HepG2 (cell line): ENCODE results near the gene GPR148. TPM values are rescaled to one million over a fixed set of nuclear protein-coding genes. Genes with fewer than 3 reads are reported as not detected.

Experiments
- ATAC-seq: fragments of 200-7000 bp; cut with Tn5 transposase; 3 replicates; pipeline ENCODE4 v1.9.1; 2020; ENCODE audit warnings: mild to moderate bottlenecking, moderate library complexity
- BruUV-seq: library from RNA; stranded (reverse); fragments of 400-500 nt; replicated peaks from 2 replicates; lab custom pipeline; 2021; lab: Mats Ljungman, UMichigan
- CTCF ChIA-PET: fragments of 300-600 bp; formaldehyde crosslinking; extraction: SDS; loops from one replicate; lab custom pipeline; 2021; ENCODE audit warnings: low total read pairs, inconsistent platforms, low intra/inter-chr PET ratio; lab: Yijun Ruan, JAX
- POLR2A ChIA-PET: fragments of 350-600 bp; sonication (Branson Sonifier 250); formaldehyde crosslinking; loops from one replicate; lab custom pipeline; 2020; ENCODE audit warnings: antibody characterized with exemption, inconsistent platforms; lab: Yijun Ruan, JAX
- DNase-seq: peaks from one replicate; pipeline ENCODE4 v3.0.0-alpha.2; 2015; ENCODE audit warnings: low spot score
- FAIRE-seq: peaks from 3 replicates; lab custom pipeline; 2011; peaks lifted over from hg19 to GRCh38; lab: Jason Lieb, UNC
- H2AFZ ChIP-seq: one replicate; pipeline ENCODE4 v1.6.1; 2011; ENCODE audit warnings: low read length, inconsistent platforms
- H3K27ac ChIP-seq: fragments of 300-600 bp; 3 replicates; pipeline ENCODE4 v1.8.0; 2011; ENCODE audit warnings: mixed run types, mild to moderate bottlenecking, mixed read lengths, low read length, inconsistent platforms; ENCODE audit not compliant: insufficient read depth; ENCODE audit errors: extremely low read length
- H3K27me3 ChIP-seq, 2 experiments: fragments of 200-600 bp in 1 of 2; 2 replicates in 1 of 2; 3 replicates in 1 of 2; pipeline versions ENCODE4 v1.6.0 to v1.8.0; 2011; ENCODE audit warnings: low read length in 2 of 2, mild to moderate bottlenecking in 2 of 2, moderate library complexity in 2 of 2, inconsistent platforms in 1 of 2; ENCODE audit not compliant: insufficient read depth in 2 of 2, control insufficient read depth in 1 of 2
- H3K36me3 ChIP-seq, 2 experiments: fragments of 200-600 bp in 1 of 2; replicated peaks in 1 of 2; 2 replicates in 1 of 2; 3 replicates in 1 of 2; pipeline versions ENCODE4 v1.5.1 to v1.8.0; 2011; ENCODE audit warnings: low read length in 2 of 2, inconsistent platforms in 1 of 2; ENCODE audit not compliant: insufficient read depth in 2 of 2, control insufficient read depth in 1 of 2
- H3K4me1 ChIP-seq: 2 replicates; pipeline ENCODE4 v1.5.1; 2012; ENCODE audit warnings: low read length, inconsistent platforms; ENCODE audit not compliant: insufficient read depth
- H3K4me2 ChIP-seq: 2 replicates; pipeline ENCODE4 v1.6.0; 2011; ENCODE audit warnings: low read depth, low read length, inconsistent platforms
- H3K4me3 ChIP-seq, 3 experiments: fragments of 200-600 bp in 1 of 3; sonication (generic), shearing (Covaris generic) in 1 of 3; replicated peaks in 1 of 3; 2 replicates each; pipeline ENCODE4 v1.5.1; 2011 to 2016; ENCODE audit warnings: low read length in 3 of 3, inconsistent platforms in 2 of 3, low read depth in 2 of 3, mild to moderate bottlenecking in 2 of 3, control low read depth in 1 of 3, mixed read lengths in 1 of 3; ENCODE audit not compliant: insufficient read depth in 1 of 3
- H3K79me2 ChIP-seq: one replicate; pipeline ENCODE4 v1.6.1; 2011; ENCODE audit warnings: low read length, inconsistent platforms; ENCODE audit not compliant: insufficient read depth
- H3K9ac ChIP-seq: 2 replicates; pipeline ENCODE4 v1.6.0; 2011; ENCODE audit warnings: mild to moderate bottlenecking, low read depth, low read length, inconsistent platforms; ENCODE audit not compliant: insufficient read depth
- H3K9me3 ChIP-seq: 2 replicates; pipeline ENCODE4 v1.5.1; 2012; ENCODE audit warnings: mild to moderate bottlenecking, low read length
- H4K20me1 ChIP-seq: 2 replicates; pipeline ENCODE4 v1.6.0; 2011; ENCODE audit warnings: inconsistent platforms, mild to moderate bottlenecking, low read length, moderate library complexity; ENCODE audit not compliant: insufficient read depth
- HIVEP1 ChIP-seq: sonication (generic); formaldehyde crosslinking; IDR thresholded peaks from 2 replicates; pipeline ENCODE4 v1.4.0; 2020; ENCODE audit warnings: mild to moderate bottlenecking, missing genetic modification reagents
- HOXA9 ChIP-seq: sonication (generic); formaldehyde crosslinking; IDR thresholded peaks from 2 replicates; pipeline ENCODE4 v1.8.1; 2022; ENCODE audit warnings: missing genetic modification reagents, mild to moderate bottlenecking, moderate library complexity, borderline replicate concordance
- MAX ChIP-seq: IDR thresholded peaks from 2 replicates; pipeline ENCODE4 v1.6.1; 2012; ENCODE audit warnings: inconsistent platforms
- NAIF1 ChIP-seq: sonication (generic); formaldehyde crosslinking; IDR thresholded peaks from 2 replicates; pipeline ENCODE4 v1.5.0; 2020; ENCODE audit warnings: mild to moderate bottlenecking, missing genetic modification reagents, borderline replicate concordance
- RELA ChIP-seq: sonication (generic); formaldehyde crosslinking; IDR thresholded peaks from 2 replicates; pipeline ENCODE4 v1.4.0; 2020; ENCODE audit warnings: missing genetic modification reagents
- ZNF749 ChIP-seq: sonication (generic); formaldehyde crosslinking; IDR thresholded peaks from 2 replicates; pipeline ENCODE4 v1.8.0; 2022; ENCODE audit warnings: mild to moderate bottlenecking, missing genetic modification reagents, moderate library complexity, borderline replicate concordance
- ZNF781 ChIP-seq: sonication (generic); formaldehyde crosslinking; IDR thresholded peaks from 2 replicates; pipeline ENCODE4 v1.5.1; 2020; ENCODE audit warnings: borderline replicate concordance, mild to moderate bottlenecking, missing genetic modification reagents; ENCODE audit errors: not compliant biosample characterization
- WGBS: methylation state at CpG from one replicate; pipeline ENCODE4 v1.1.6; 2017; ENCODE audit warnings: low lambda C conversion rate; 5-methylcytosine and 5-hydroxymethylcytosine counted together
- in situ Hi-C: cut with HindIII; loops from 2 replicates; pipeline ENCODE4 v1.10.0; 2017; ENCODE audit warnings: low pct_unique_long_range_greater_than_20kb; ENCODE audit not compliant: extremely low pct_ligation_motif_present
- intact Hi-C: fragments of 100-400 bp; cut with micrococcal nuclease; formaldehyde crosslinking; loops from one replicate; pipeline ENCODE4 v1.10.0; 2022; ENCODE audit not compliant: unreplicated experiment
- polyA plus RNA-seq, 8 experiments: library from polyadenylated mRNA; depleted of rRNA in 3 of 8; stranded (reverse) in 7 of 8; unstranded in 1 of 8; fragments of >200 nt; fragmentation: Illumina TruSeq in 4 of 8; extraction: Trizol in 4 of 8; gene quantifications; 2 replicates each; pipeline versions ENCODE4 v1.2.1 to v1.2.3, GENCODE V29; 2011 to 2016; ENCODE audit warnings: low read depth in 4 of 8, missing spikeins in 1 of 8, mixed read lengths in 1 of 8; ENCODE audit not compliant: insufficient read depth in 1 of 8
- total RNA-seq, 5 experiments: library from RNA; depleted of rRNA; stranded (reverse); fragments of >200 nt; fragmentation: Illumina TruSeq; extraction: Trizol; gene quantifications; 2 replicates each; pipeline ENCODE4 v1.2.3, GENCODE V29; 2016; ENCODE audit warnings: low read depth in 1 of 5
- TF ChIP-seq, protein P1 (sequence below): sonication (generic); formaldehyde crosslinking; IDR thresholded peaks from 2 replicates; pipeline ENCODE4 v1.5.0; 2020; ENCODE audit warnings: mild to moderate bottlenecking, missing genetic modification reagents, moderate library complexity

Gene GPR148
- total and polyA plus RNA-seq, 2 of the 13 experiments (the other 11 are each of a cell fraction or from before 2014, with no cell fraction given): not detected

- no peak for TF ChIP-seq ZNF749 (CRISPR knock-in tag)
Measured at GRCh38 chr2:130766711-130767407, 38.0 kb downstream of the GPR148 start (continued).

DNA sequence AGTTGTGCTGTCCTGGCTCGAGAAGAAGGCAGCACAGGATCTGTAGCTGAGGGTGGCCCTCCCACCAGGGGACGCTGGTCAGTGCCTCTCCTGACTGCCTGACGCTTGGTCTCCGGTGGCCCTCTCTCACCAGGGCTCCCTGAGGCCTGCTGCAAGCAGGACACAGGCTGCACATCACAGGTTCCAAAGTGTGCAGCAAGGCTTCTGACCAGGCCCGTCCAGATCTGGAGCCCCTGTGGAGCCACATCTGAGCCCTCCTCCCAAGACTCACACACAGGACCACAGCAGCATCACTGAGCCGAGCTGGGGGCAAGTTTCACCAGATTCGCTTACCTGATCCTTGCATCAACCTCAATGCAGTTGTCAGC, 38.5 kb downstream of the GPR148 start:
- POLR2A ChIA-PET: no interaction called here
- FAIRE-seq: no peak
- no TSS peak for BruUV-seq
- Histone ChIP-seq H4K20me1 (no peaks in the 10 kb centered on the region), H3K79me2 (no peaks in the 10 kb centered on the region), H3K4me1 (no peaks in the 10 kb centered on the region), H2AFZ (no peak overlapping the region), H3K27ac (no peak overlapping the region), H3K36me3 (no peaks in the 10 kb centered on the region), H3K9me3 (no peaks in the 10 kb centered on the region), H3K4me2 (no peak overlapping the region), H3K27me3 (peaks cover 4 to 16% of the 10 kb centered on the region in 2 experiments; a peak in 2 of 5 replicates)
- intact Hi-C loops: no loop called here
- DNase-seq: no peak
- in situ Hi-C loops: no loop called here
- TF ChIP-seq MAX: no peak
- TF ChIP-seq, protein P1, sequence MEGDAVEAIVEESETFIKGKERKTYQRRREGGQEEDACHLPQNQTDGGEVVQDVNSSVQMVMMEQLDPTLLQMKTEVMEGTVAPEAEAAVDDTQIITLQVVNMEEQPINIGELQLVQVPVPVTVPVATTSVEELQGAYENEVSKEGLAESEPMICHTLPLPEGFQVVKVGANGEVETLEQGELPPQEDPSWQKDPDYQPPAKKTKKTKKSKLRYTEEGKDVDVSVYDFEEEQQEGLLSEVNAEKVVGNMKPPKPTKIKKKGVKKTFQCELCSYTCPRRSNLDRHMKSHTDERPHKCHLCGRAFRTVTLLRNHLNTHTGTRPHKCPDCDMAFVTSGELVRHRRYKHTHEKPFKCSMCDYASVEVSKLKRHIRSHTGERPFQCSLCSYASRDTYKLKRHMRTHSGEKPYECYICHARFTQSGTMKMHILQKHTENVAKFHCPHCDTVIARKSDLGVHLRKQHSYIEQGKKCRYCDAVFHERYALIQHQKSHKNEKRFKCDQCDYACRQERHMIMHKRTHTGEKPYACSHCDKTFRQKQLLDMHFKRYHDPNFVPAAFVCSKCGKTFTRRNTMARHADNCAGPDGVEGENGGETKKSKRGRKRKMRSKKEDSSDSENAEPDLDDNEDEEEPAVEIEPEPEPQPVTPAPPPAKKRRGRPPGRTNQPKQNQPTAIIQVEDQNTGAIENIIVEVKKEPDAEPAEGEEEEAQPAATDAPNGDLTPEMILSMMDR (CRISPR knock-in tag): peak; percentile 46
- TF ChIP-seq HIVEP1 (CRISPR knock-in tag): no peak
- TF ChIP-seq ZNF781 (CRISPR knock-in tag): no peak
- no peak for TF ChIP-seq RELA (CRISPR knock-in tag)
- no peak for TF ChIP-seq NAIF1 (CRISPR knock-in tag)
- TF ChIP-seq HOXA9 (CRISPR knock-in tag): no peak
- TF ChIP-seq, all 625 proteins: peak for 1
- ATAC-seq: peak; percentile 73
- no peak overlapping the region for H3K4me3 ChIP-seq
- CTCF ChIA-PET: no interaction called here
- H3K9ac ChIP-seq: no peak overlapping the region
- 12% methylated on average over 7 of the region's 7 CpGs for WGBS
